Endodermal cell (in vitro differentiated cells): Measurements from ENCODE around the gene RTN1. TPM values are rescaled to one million over a fixed set of nuclear protein-coding genes. Genes with fewer than 3 reads are reported as not detected.

Source experiments
- DNase-seq: peaks from one replicate; pipeline ENCODE4 v3.0.0-alpha.2; 2017
- H3K27ac ChIP-seq: 2 replicates; pipeline ENCODE4 v1.5.1; 2013; ENCODE audit warnings: mild to moderate bottlenecking, low read depth, low read length, moderate library complexity
- H3K27me3 ChIP-seq: 2 replicates; pipeline ENCODE4 v1.6.1; 2013; ENCODE audit warnings: mild to moderate bottlenecking, low read length, moderate library complexity; ENCODE audit not compliant: insufficient read depth, control insufficient read depth, poor library complexity, severe bottlenecking
- H3K36me3 ChIP-seq: 2 replicates; pipeline ENCODE4 v1.7.0; 2013; ENCODE audit warnings: mild to moderate bottlenecking, low read length, moderate library complexity; ENCODE audit not compliant: control insufficient read depth, insufficient read depth
- H3K4me1 ChIP-seq: one replicate; pipeline ENCODE4 v1.7.0; 2013; ENCODE audit warnings: low read length; ENCODE audit not compliant: control insufficient read depth, insufficient read depth
- H3K4me3 ChIP-seq: 2 replicates; pipeline ENCODE4 v1.5.1; 2013; ENCODE audit warnings: mild to moderate bottlenecking, low read length, moderate library complexity
- H3K9ac ChIP-seq: 2 replicates; pipeline ENCODE4 v1.6.1; 2013; ENCODE audit warnings: mild to moderate bottlenecking, low read length, moderate library complexity; ENCODE audit not compliant: poor library complexity, severe bottlenecking; ENCODE audit errors: extremely low read depth
- H3K9me3 ChIP-seq: 2 replicates; pipeline ENCODE4 v1.6.1; 2013; ENCODE audit warnings: mild to moderate bottlenecking, low read length, moderate library complexity; ENCODE audit not compliant: control insufficient read depth
- H3K27ac Mint-ChIP-seq: 2 replicates; pipeline ENCODE4 v1.8.0; 2020; ENCODE audit warnings: mixed read lengths
- H3K27me3 Mint-ChIP-seq: 2 replicates; pipeline ENCODE4 v1.8.0; 2021; ENCODE audit warnings: mild to moderate bottlenecking, mixed read lengths; ENCODE audit not compliant: insufficient read depth
- H3K36me3 Mint-ChIP-seq: 2 replicates; pipeline ENCODE4 v1.8.0; 2020; ENCODE audit warnings: low read depth, mixed read lengths
- H3K4me1 Mint-ChIP-seq: 2 replicates; pipeline ENCODE4 v1.8.0; 2020; ENCODE audit warnings: mixed read lengths
- H3K4me3 Mint-ChIP-seq: 2 replicates; pipeline ENCODE4 v1.8.0; 2020; ENCODE audit warnings: mild to moderate bottlenecking, moderate library complexity, mixed read lengths
- H3K9me3 Mint-ChIP-seq: 2 replicates; pipeline ENCODE4 v1.8.0; 2020; ENCODE audit warnings: mild to moderate bottlenecking, mixed read lengths
- CTCF ChIP-seq: fragments of 200-600 bp; sonication (generic); conservative IDR thresholded peaks from 2 replicates; pipeline ENCODE4 v1.5.0; 2021; ENCODE audit warnings: antibody characterized with exemption, mild to moderate bottlenecking
- WGBS, 2 experiments: methylation state at CpG; one replicate each; pipeline versions ENCODE4 v1.1.5 to v1.1.7; 2013; ENCODE audit warnings: missing lambda C conversion rate in 2 of 2, mixed read lengths in 1 of 2; ENCODE audit not compliant: insufficient coverage in 1 of 2, insufficient read length in 1 of 2; 5-methylcytosine and 5-hydroxymethylcytosine counted together
- total RNA-seq, 2 donors: library from RNA; stranded (reverse); fragmentation: NEBNext Ultra II Directional in 1 of 2; extraction: Animal tissue kit (Norgen Biotek cat#: 25700) in 1 of 2; gene quantifications; 2 replicates in 1 of 2; 3 replicates in 1 of 2; pipeline ENCODE4 v1.2.1, GENCODE V29; 2021

Gene RTN1
- total RNA-seq, 2 donors from 2014 or later, result 5.5 to 5.9 TPM

GRCh38 chr14:59849411-59850130, 21.0 kb downstream of the RTN1 start:
- H3K4me1 Mint-ChIP-seq, result no peaks in the 10 kb centered on the region
- no peaks in the 10 kb centered on the region for H3K36me3 Mint-ChIP-seq
- no peak overlapping the region for H3K4me3 ChIP-seq

GRCh38 chr14:59848671-59849070, 21.9 kb downstream of the RTN1 start:
- no peaks in the 10 kb centered on the region for H3K36me3 Mint-ChIP-seq
- H3K9me3 Mint-ChIP-seq, result no peaks in the 10 kb centered on the region
- 94% methylated on average over 3 of the region's 3 CpGs; no CpG with 5 or more reads in 1 of the 2 experiments for WGBS, 2 experiments
- no peak for TF ChIP-seq CTCF
- H3K4me1 Mint-ChIP-seq, result no peaks in the 10 kb centered on the region
- no peak overlapping the region for H3K27ac Mint-ChIP-seq
- H3K4me1 ChIP-seq, result no peaks in the 10 kb centered on the region
- H3K27me3 Mint-ChIP-seq, result no peaks in the 10 kb centered on the region
- no peak overlapping the region for H3K4me3 ChIP-seq
- H3K9ac ChIP-seq, result no peak overlapping the region
- no peak overlapping the region for H3K27ac ChIP-seq
- no peak overlapping the region for H3K4me3 Mint-ChIP-seq
- no peaks in the 10 kb centered on the region for H3K9me3 ChIP-seq
- no peak for DNase-seq
- H3K36me3 ChIP-seq, result no peaks in the 10 kb centered on the region
- no peaks in the 10 kb centered on the region for H3K27me3 ChIP-seq

More at GRCh38 chr14:59849411-59850130, 21.0 kb downstream of the RTN1 start:
- Histone ChIP-seq H3K9ac (no peak overlapping the region), H3K27me3 (no peaks in the 10 kb centered on the region), H3K4me1 (no peaks in the 10 kb centered on the region), H3K36me3 (no peaks in the 10 kb centered on the region), H3K27ac (no peak overlapping the region), H3K9me3 (no peaks in the 10 kb centered on the region)
- TF ChIP-seq CTCF, result no peak
- H3K9me3 Mint-ChIP-seq, result no peaks in the 10 kb centered on the region
- no peak for DNase-seq
- no peak overlapping the region for H3K4me3 Mint-ChIP-seq
- no peaks in the 10 kb centered on the region for H3K27me3 Mint-ChIP-seq
- WGBS, 2 experiments, result 90 to 96% methylated on average over 1 of the region's 1 CpG
- H3K27ac Mint-ChIP-seq, result no peak overlapping the region

GRCh38 chr14:59847711-59848110, 22.9 kb downstream of the RTN1 start:
- Mint-ChIP-seq H3K27ac (no peak overlapping the region), H3K4me3 (no peak overlapping the region), H3K36me3 (no peaks in the 10 kb centered on the region), H3K27me3 (no peaks in the 10 kb centered on the region), H3K9me3 (no peaks in the 10 kb centered on the region), H3K4me1 (no peaks in the 10 kb centered on the region)
- Histone ChIP-seq H3K9me3 (no peaks in the 10 kb centered on the region), H3K27ac (no peak overlapping the region), H3K4me1 (no peaks in the 10 kb centered on the region), H3K36me3 (no peaks in the 10 kb centered on the region), H3K9ac (no peak overlapping the region), H3K4me3 (no peak overlapping the region), H3K27me3 (no peaks in the 10 kb centered on the region)
- DNase-seq, result no peak
- 71 to 90% methylated on average over 3 of the region's 3 CpGs for WGBS, 2 experiments
- no peak for TF ChIP-seq CTCF
